Neural cell (in vitro differentiated cells): Measurements from ENCODE around the gene NRXN2.

Source experiments
- POLR2AphosphoS5 ChIP-seq: IDR thresholded peaks from 2 replicates; pipeline ENCODE4 v1.6.1; 2012
- TAF1 ChIP-seq: IDR thresholded peaks from 2 replicates; pipeline ENCODE4 v1.6.1; 2012; ENCODE audit warnings: low read depth
- TF ChIP-seq, protein P1 (sequence below): fragments of 450-650 bp; IDR thresholded peaks from 2 replicates; pipeline ENCODE4 v1.5.1; 2014; ENCODE audit warnings: antibody characterized with exemption, mild to moderate bottlenecking, moderate library complexity; ENCODE audit not compliant: poor library complexity, severe bottlenecking

DNA sequence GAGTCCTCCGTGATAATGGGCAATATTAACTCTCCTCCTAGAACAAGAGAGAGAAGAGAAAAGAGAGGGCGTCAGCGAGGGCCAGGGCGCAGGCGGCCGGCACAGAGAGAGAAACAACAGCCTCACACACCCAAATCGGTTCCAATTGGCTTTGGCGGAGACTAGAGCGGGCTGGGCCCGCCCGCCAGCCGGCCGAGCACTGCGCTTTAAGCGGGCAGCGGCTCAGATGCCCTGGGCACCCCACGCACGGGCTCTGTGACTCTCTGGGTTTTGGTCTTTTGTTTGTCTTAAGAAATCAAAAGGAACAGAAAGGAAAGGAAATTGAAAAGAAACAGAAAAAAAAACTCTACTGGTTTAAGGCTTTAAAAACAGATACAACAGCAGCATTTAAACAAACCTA, 115.0 kb downstream of the NRXN2 start:
- TF ChIP-seq, protein P1, sequence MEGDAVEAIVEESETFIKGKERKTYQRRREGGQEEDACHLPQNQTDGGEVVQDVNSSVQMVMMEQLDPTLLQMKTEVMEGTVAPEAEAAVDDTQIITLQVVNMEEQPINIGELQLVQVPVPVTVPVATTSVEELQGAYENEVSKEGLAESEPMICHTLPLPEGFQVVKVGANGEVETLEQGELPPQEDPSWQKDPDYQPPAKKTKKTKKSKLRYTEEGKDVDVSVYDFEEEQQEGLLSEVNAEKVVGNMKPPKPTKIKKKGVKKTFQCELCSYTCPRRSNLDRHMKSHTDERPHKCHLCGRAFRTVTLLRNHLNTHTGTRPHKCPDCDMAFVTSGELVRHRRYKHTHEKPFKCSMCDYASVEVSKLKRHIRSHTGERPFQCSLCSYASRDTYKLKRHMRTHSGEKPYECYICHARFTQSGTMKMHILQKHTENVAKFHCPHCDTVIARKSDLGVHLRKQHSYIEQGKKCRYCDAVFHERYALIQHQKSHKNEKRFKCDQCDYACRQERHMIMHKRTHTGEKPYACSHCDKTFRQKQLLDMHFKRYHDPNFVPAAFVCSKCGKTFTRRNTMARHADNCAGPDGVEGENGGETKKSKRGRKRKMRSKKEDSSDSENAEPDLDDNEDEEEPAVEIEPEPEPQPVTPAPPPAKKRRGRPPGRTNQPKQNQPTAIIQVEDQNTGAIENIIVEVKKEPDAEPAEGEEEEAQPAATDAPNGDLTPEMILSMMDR = no peak
- TF ChIP-seq TAF1 (no peak), POLR2AphosphoS5 (no peak)
